Astrocyte of the cerebellum (primary cell): ENCODE data around the gene SLIT3.
"Not testable (repeated sequence)": the region's sequence is repeated elsewhere in the genome, so short reads cannot be mapped to it uniquely, and the experiment has no call there.

ENCODE experiments used
- DNase-seq: peaks from one replicate; pipeline ENCODE4 v3.0.0-alpha.2; 2011; ENCODE audit warnings: low read depth
- H3K4me3 ChIP-seq: 2 replicates; pipeline ENCODE4 v1.5.1; 2011; ENCODE audit warnings: mild to moderate bottlenecking, low read depth, low read length, moderate library complexity
- in situ Hi-C: cut with HindIII; loops from 2 replicates; pipeline ENCODE4 v1.10.0; 2017; ENCODE audit warnings: low sequenced_read_pairs
- TF ChIP-seq, protein P1 (sequence below): IDR thresholded peaks from 2 replicates; pipeline ENCODE4 v1.5.1; 2012; ENCODE audit warnings: low read length, low read depth, moderate library complexity, mild to moderate bottlenecking; ENCODE audit errors: missing control alignments

The SLIT3 gene

DNA sequence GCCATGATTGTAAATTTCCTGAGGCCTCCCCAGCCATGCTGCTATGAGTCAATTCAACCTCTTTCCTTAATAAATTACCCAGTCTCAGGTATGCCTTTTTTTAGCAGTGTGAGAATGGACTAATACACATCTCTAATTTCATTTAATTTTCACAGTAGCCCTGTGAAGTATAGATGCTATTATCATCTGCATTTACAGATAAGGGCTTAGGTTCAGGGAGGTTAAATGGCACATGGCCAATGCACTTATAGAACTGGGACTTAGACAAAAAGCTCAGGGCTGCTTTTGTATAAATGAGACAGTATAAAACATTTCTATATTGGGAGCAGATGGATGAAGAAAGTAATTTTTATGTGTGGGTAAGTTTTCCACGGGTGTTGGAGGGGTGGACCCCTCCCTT, 658.9 kb downstream of the SLIT3 start:
- no peak overlapping the region for H3K4me3 ChIP-seq
- in situ Hi-C loops: no loop called here
- DNase-seq: no peak
- TF ChIP-seq, protein P1, sequence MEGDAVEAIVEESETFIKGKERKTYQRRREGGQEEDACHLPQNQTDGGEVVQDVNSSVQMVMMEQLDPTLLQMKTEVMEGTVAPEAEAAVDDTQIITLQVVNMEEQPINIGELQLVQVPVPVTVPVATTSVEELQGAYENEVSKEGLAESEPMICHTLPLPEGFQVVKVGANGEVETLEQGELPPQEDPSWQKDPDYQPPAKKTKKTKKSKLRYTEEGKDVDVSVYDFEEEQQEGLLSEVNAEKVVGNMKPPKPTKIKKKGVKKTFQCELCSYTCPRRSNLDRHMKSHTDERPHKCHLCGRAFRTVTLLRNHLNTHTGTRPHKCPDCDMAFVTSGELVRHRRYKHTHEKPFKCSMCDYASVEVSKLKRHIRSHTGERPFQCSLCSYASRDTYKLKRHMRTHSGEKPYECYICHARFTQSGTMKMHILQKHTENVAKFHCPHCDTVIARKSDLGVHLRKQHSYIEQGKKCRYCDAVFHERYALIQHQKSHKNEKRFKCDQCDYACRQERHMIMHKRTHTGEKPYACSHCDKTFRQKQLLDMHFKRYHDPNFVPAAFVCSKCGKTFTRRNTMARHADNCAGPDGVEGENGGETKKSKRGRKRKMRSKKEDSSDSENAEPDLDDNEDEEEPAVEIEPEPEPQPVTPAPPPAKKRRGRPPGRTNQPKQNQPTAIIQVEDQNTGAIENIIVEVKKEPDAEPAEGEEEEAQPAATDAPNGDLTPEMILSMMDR: no peak

DNA sequence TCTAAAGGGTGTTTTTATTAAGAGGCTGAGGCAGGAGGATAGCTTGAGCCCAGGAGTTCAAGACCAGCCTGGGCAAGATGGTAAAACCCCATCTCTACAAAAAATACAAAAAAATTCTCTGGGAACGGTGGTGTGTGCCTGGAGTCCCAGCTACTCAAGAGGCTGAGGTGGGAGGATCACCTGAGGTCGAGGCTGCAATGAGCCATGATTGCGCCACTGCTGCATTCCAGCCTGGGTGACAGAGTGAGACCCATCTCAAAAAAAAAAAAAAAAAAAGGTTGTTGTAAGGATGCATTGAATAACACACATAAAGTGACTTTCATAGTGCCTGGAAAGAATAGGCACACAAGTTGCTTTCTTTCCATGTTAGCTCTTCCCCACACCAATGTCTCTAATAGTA, 662.1 kb downstream of the SLIT3 start:
- in situ Hi-C loops, H3K4me3 ChIP-seq, DNase-seq: not testable (repeated sequence)

DNA sequence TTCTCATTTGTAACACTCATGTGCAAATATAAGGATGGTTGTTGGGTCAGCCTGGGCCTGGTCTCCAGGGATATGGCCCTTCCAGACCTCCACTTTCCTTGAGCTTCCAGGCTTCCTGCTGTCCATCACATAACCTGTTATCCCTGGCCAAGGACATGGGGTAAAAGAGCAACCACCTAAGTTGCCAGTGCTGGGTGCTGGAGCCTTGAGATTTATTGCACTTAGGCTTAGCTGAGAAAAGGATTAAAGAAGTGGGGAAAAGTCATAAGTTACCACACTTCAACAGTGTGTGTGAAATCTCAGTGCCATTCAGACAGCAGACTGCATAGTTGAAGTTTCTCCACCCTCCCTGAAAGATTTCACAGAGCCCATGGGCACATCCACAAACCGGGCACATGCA, 663.1 kb downstream of the SLIT3 start:
- TF ChIP-seq, protein P1: no peak
- in situ Hi-C loops: no loop called here
- no peak for DNase-seq

DNA sequence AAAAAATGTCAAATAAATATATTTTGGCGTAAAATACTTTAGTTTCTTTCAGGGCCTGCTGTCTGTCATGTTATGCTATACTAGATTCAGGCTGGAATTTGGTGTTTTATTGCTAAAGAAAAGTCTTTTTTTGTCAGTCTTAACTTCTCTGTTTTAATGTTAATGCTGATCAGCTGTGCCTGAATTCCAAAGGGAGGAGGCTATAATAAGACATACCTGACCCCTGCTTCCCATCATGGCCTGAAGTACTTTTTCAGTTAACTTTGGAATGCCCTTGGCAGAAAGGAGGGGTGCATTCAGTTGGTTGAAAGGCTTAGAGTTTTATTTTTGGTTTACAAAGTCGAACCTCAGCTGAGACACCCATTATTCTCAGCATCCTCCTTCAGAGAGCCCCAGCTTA, 663.7 kb downstream of the SLIT3 start:
- in situ Hi-C loops: no loop called here
- H3K4me3 ChIP-seq: no peak overlapping the region
- DNase-seq: no peak
- TF ChIP-seq, protein P1: no peak

More for the DNA sequence above, 663.1 kb downstream of the SLIT3 start:
- no peak overlapping the region for H3K4me3 ChIP-seq

DNA sequence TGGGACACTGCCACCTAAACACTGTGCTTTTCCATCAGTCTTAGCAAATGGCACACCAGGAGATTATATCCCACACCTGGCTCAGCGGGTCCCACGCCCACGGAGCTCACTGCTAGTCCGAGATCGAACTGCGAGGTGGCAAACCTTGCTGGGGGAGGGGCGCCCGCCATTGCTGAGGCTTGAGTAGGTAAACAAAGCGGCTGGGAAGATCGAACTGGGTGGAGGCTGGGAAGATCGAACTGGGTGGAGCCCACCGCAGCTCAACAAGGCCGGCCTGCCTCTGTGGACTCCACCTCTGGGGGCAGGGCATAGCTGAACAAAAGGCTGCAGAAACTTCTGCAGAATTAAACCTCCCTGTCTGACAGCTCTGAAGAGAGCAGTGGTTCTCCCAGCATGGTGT, 670.0 kb downstream of the SLIT3 start:
- H3K4me3 ChIP-seq, in situ Hi-C loops, DNase-seq: not testable (repeated sequence)

DNA sequence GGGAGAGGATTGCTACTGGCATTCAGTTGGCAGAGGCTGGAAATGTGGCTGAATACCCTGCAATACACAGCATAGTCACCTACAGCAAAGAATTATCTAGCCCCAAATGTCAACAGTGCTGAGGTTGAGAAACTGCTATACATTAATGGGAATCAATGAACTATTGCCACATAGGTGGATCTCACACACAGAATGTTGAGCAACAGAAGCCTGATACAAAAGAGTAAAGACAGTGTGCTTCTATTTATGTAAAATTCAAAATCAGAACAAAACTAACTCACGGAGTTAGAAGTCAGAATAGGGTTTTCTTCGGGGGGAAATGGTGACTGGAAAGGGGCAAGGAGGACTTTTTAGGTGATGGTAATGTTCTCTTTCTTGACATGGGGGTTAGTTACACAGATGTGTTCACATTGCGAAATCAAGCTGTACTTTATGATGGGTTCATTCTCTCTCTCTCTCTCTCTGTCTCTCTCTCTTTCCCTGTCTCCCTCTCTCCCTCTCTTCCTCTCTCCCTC, 676.0 kb downstream of the SLIT3 start:
- in situ Hi-C loops: no loop called here
- no peak for DNase-seq
- TF ChIP-seq, protein P1: no peak
- H3K4me3 ChIP-seq: no peak overlapping the region

DNA sequence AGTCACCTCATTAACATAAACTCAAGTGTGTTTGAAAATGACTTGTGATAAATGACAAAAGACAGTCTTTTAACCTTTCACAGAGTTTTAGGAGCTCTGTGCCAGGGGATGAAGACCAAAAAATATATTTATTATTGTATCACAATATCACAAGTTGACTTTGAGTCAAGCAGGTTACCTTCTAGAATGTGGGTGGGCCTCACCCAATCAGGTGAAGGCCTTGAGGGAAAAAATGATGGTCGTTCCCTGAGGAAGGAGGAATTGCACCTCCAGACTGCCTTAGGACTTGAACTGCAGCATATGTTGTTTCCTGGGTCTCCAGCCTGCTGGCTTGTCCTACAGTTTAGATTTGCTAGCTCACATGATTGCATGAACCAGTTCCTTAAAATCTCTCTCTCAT, 680.1 kb downstream of the SLIT3 start:
- H3K4me3 ChIP-seq: no peak overlapping the region
- no peak for DNase-seq
- TF ChIP-seq, protein P1: no peak
- in situ Hi-C loops: no loop called here

DNA sequence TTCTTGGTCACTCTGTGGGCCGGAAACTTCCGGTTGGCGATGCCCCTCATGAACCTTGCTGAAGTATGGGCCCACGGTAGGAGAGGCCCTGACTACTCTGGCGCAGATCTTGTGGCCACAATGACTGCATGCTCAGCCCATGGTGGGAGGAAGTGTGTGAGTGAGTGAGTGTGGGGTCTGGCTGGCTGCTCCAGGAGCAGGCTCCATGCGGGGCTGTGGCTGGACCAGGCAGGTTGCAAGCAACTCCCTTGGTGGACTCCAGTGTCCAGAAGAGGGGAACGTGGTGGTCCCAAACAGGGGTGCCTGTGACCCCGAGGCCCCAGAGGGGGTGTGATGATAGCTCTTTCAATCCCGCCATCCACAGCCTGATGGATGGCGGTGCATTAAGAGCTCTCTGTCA, 686.3 kb downstream of the SLIT3 start:
- no peak overlapping the region for H3K4me3 ChIP-seq
- in situ Hi-C loops: no loop called here
- TF ChIP-seq, protein P1: no peak
- no peak for DNase-seq
